GM21381 (cell line): ENCODE measurements around the gene XAB2.
"Not testable (repeated sequence)": the region's sequence is repeated elsewhere in the genome, so short reads cannot be mapped to it uniquely, and the experiment has no call there.

Experiments
- ATAC-seq: cut with Tn5 transposase; IDR thresholded peaks from one replicate; pipeline ENCODE4 v1.9.1; 2021; ENCODE audit warnings: mild to moderate bottlenecking, moderate library complexity; ENCODE audit not compliant: unreplicated experiment

Gene XAB2

GRCh38 chr19:7582446-7582845 is 46.9 kb downstream of the XAB2 start:
- no peak for ATAC-seq

- no peak for ATAC-seq
These were observed 50.2 kb downstream of the XAB2 start for GRCh38 chr19:7579182-7579581.

GRCh38 chr19:7578127-7578526 is 51.2 kb downstream of the XAB2 start:
- no peak for ATAC-seq

- not testable (repeated sequence) for ATAC-seq
These were observed 51.9 kb downstream of the XAB2 start for GRCh38 chr19:7577422-7577821.

- no peak for ATAC-seq
These were observed 53.8 kb downstream of the XAB2 start for GRCh38 chr19:7575434-7576040.

GRCh38 chr19:7570761-7571160 is 58.6 kb downstream of the XAB2 start:
- ATAC-seq = no peak
